Cerebellar cortex (tissue), 1 donor: ENCODE measurements around the gene FOXE3.

ENCODE experiments used
- DNase-seq: peaks from one replicate; pipeline ENCODE4 v3.0.0-alpha.2; 2015; ENCODE audit warnings: low spot score

Gene FOXE3

GRCh38 chr1:47435506-47436303, 19.6 kb downstream of the FOXE3 start:
- no peak for DNase-seq

GRCh38 chr1:47436304-47436978, 20.4 kb downstream of the FOXE3 start:
- DNase-seq, result peak; percentile 58

GRCh38 chr1:47436979-47437446, 20.9 kb downstream of the FOXE3 start:
- DNase-seq, result peak; percentile 14

GRCh38 chr1:47437447-47438164, 21.5 kb downstream of the FOXE3 start, which contains the start of gene FOXD2:
FOXD2 (plus strand) TSS chr1:47438044; CDS start chr1:47438136, 92 bp downstream.
- DNase-seq, result peak; percentile 74

GRCh38 chr1:47438165-47439016, 22.3 kb downstream of the FOXE3 start:
- DNase-seq, result no peak

GRCh38 chr1:47439017-47439818, 23.1 kb downstream of the FOXE3 start:
- no peak for DNase-seq

- no peak for DNase-seq
Observed at GRCh38 chr1:47439819-47440598, 23.9 kb downstream of the FOXE3 start.

- DNase-seq, result no peak
Observed at GRCh38 chr1:47440599-47441081, 24.6 kb downstream of the FOXE3 start.

- DNase-seq, result no peak
Observed at GRCh38 chr1:47441450-47442106, 25.5 kb downstream of the FOXE3 start.

GRCh38 chr1:47442202-47442601, 26.1 kb downstream of the FOXE3 start:
- no peak for DNase-seq

GRCh38 chr1:47442842-47443529, 26.9 kb downstream of the FOXE3 start:
- no peak for DNase-seq

GRCh38 chr1:47443530-47444296, 27.6 kb downstream of the FOXE3 start:
- no peak for DNase-seq

- no peak for DNase-seq
Observed at GRCh38 chr1:47444297-47444561, 28.1 kb downstream of the FOXE3 start.

- no peak for DNase-seq
Observed at GRCh38 chr1:47444562-47445465, 28.7 kb downstream of the FOXE3 start.

- DNase-seq, result no peak
Observed at GRCh38 chr1:47445823-47446550, 29.9 kb downstream of the FOXE3 start.

- no peak for DNase-seq
Observed at GRCh38 chr1:47448462-47449222, 32.6 kb downstream of the FOXE3 start.
